SH-SY5Y (cell line): ENCODE data around the gene OTOP2.

Experiments used
- GATA2 ChIP-seq: IDR thresholded peaks from 2 replicates; pipeline ENCODE4 v1.6.1; 2011; ENCODE audit warnings: mild to moderate bottlenecking, low read depth, low read length
- GATA3 ChIP-seq: IDR thresholded peaks from 2 replicates; pipeline ENCODE4 v1.6.1; 2011; ENCODE audit warnings: low read depth, mild to moderate bottlenecking, low read length, moderate library complexity

- TF ChIP-seq GATA2: no peak
- TF ChIP-seq GATA3: no peak
These were observed 12.4 kb downstream of the OTOP2 start for GRCh38 chr17:74936470-74936799.
